ENCODE measurements around the gene MYO3B.
A peak's percentile ranks its signal among the peaks of the same experiment; 100 is the strongest.

Gene MYO3B

DNA sequence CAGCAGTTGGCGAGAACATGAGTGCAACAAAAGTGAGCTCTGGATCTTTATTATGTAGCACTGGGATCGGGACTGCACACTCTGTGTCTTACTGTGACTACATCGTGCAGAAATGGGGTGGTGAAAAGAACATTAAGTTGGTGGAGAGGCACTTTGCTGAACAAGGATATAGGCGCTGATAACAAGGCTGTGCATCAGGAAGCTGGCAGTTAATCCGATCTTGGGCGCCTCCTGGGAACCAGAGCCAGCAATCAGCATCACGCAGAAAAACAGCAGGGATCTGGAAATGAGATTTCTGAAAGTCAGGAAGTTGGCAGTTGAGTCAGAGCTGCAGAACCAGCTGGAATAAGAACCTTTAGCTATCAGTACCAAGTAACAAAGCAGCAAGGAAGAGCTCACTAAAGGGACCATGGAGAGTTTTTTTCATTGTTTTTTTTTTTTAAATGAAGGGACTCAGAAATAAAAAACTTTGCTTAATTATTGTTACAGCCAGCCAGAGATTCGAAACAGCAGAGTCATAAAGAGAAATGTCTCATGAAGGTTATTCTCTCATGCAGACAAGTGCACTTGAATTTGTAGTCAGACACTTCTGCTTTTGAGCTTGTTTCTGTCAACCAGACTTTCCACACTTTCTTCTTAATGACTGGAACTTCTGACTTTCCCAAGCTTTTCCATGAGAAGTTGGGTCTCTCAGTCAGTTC, 22.8 kb upstream of the MYO3B start:
- TF ChIP-seq RAD21 (IDR thresholded peaks at IDR 0.05; ENCODE audit: low read depth) (peak; percentile 3; the same call in 1 of the 2 replicates), NFIC (IDR thresholded peaks at IDR 0.05) (peak; percentile 26; the same call in 1 of the 2 replicates), TCF12 (IDR thresholded peaks at IDR 0.05; ENCODE audit: low read depth) (no peak)

DNA sequence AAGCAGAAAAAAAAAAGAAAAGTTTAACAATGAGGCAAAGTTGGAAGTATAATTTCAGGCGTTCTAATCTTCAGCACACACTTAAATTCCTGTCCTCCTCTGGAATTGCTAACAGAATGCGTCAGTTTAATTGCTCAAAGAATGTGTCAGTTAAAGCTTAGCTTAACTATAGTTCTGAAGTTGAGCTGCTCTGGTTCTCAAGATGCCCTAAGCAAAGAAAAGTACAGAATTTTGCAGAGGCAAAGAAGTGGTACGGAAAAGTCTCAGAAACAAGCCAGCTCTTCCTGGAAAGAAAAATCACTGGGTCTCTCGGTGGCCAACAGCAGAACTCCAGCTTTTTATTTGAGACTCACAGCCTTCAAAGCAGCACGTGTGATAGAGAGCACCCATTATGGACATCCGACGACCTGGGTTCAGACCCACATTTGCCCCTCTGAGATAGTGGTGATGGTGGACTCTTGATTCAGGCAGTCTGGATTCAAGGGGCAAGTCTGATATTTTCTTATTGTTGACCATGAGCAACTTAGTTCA, 22.2 kb upstream of the MYO3B start:
- TF ChIP-seq, protein P1, sequence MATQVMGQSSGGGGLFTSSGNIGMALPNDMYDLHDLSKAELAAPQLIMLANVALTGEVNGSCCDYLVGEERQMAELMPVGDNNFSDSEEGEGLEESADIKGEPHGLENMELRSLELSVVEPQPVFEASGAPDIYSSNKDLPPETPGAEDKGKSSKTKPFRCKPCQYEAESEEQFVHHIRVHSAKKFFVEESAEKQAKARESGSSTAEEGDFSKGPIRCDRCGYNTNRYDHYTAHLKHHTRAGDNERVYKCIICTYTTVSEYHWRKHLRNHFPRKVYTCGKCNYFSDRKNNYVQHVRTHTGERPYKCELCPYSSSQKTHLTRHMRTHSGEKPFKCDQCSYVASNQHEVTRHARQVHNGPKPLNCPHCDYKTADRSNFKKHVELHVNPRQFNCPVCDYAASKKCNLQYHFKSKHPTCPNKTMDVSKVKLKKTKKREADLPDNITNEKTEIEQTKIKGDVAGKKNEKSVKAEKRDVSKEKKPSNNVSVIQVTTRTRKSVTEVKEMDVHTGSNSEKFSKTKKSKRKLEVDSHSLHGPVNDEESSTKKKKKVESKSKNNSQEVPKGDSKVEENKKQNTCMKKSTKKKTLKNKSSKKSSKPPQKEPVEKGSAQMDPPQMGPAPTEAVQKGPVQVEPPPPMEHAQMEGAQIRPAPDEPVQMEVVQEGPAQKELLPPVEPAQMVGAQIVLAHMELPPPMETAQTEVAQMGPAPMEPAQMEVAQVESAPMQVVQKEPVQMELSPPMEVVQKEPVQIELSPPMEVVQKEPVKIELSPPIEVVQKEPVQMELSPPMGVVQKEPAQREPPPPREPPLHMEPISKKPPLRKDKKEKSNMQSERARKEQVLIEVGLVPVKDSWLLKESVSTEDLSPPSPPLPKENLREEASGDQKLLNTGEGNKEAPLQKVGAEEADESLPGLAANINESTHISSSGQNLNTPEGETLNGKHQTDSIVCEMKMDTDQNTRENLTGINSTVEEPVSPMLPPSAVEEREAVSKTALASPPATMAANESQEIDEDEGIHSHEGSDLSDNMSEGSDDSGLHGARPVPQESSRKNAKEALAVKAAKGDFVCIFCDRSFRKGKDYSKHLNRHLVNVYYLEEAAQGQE (IDR thresholded peaks at IDR 0.05; ENCODE audit: low read depth), result no peak
- TF ChIP-seq, protein P2, sequence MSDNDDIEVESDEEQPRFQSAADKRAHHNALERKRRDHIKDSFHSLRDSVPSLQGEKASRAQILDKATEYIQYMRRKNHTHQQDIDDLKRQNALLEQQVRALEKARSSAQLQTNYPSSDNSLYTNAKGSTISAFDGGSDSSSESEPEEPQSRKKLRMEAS (IDR thresholded peaks at IDR 0.05), result no peak
- TF ChIP-seq EGR1 (IDR thresholded peaks at IDR 0.05) (no peak), RAD21 (IDR thresholded peaks at IDR 0.05; ENCODE audit: low read depth) (no peak), CREB1 (IDR thresholded peaks at IDR 0.05; ENCODE audit: low read depth) (no peak)
- TF ChIP-seq, protein P3, sequence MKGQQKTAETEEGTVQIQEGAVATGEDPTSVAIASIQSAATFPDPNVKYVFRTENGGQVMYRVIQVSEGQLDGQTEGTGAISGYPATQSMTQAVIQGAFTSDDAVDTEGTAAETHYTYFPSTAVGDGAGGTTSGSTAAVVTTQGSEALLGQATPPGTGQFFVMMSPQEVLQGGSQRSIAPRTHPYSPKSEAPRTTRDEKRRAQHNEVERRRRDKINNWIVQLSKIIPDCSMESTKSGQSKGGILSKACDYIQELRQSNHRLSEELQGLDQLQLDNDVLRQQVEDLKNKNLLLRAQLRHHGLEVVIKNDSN (IDR thresholded peaks at IDR 0.05), result no peak

DNA sequence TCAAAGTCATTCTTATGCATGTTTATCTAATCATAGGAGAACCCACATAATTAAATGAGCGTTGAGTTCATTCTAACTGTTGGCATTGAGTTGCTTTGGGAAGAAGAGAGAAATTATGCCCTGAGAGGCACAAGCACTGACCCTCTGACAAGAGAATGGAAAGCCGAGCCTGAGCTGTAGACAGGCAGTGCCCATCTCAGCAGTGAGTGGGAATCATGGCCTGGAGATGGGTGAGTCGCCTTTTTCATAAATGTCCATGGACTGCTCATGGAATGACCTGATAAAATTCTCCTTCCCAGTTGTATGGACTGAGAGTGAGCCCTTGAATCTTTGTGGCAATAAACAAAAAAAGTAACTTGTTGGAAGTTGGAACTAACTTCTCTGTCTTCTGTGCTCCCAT, 21.4 kb upstream of the MYO3B start:
- TF ChIP-seq, protein P3 (IDR thresholded peaks at IDR 0.05), result no peak
- TF ChIP-seq YY1 (IDR thresholded peaks at IDR 0.05; ENCODE audit: low read depth) (no peak), EGR1 (IDR thresholded peaks at IDR 0.05) (no peak), CEBPB (IDR thresholded peaks at IDR 0.05) (no peak), EP300 (IDR thresholded peaks at IDR 0.05; ENCODE audit: borderline replicate concordance) (no peak), FOXM1 (IDR thresholded peaks at IDR 0.05; ENCODE audit: borderline replicate concordance, low read depth) (no peak), TCF12 (IDR thresholded peaks at IDR 0.05; ENCODE audit: low read depth) (no peak), NFIC (IDR thresholded peaks at IDR 0.05) (no peak), CREB1 (IDR thresholded peaks at IDR 0.05; ENCODE audit: low read depth) (no peak)

DNA sequence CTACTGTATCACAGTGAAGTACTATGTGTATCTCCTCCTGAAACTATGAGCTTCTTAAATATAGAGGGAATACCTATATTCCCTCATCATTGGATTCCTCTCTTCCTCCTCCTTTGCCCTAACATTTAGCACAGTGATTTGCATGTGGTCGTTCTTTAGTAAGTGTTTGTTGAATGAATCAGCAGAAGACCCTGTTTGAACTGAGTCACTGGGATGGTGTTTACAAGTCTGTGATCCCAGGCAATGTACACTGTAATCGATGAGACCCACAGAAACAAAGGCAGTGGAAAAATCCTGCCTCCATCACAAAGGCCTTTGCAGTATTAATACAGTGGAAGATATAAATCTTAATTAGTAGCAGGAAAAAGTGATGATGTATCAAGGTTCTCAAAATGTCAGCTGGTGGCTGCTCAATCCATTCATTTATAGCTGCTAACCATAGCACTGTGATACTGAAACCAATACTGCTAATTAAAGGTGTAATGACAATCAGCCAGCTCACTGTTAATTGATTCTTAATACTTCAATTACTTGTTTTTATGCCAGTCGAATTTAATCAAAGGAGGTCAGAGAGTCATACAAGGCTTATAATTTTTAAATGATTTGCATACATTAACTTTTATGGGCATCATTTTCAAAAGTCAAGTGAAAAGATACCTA, 20.8 kb upstream of the MYO3B start:
- no peak for TF ChIP-seq EGR1 (IDR thresholded peaks at IDR 0.05)
- TF ChIP-seq, protein P2 (IDR thresholded peaks at IDR 0.05), result no peak
- TF ChIP-seq NFIC (IDR thresholded peaks at IDR 0.05), result no peak
- TF ChIP-seq ZBTB7A (IDR thresholded peaks at IDR 0.05; ENCODE audit: low read depth), result no peak
- TF ChIP-seq CEBPB (IDR thresholded peaks at IDR 0.05), result no peak
- no peak for TF ChIP-seq TCF12 (IDR thresholded peaks at IDR 0.05; ENCODE audit: low read depth)
- no peak for TF ChIP-seq EP300 (IDR thresholded peaks at IDR 0.05; ENCODE audit: borderline replicate concordance)
- TF ChIP-seq, protein P1 (IDR thresholded peaks at IDR 0.05; ENCODE audit: low read depth), result no peak
- TF ChIP-seq RAD21 (IDR thresholded peaks at IDR 0.05; ENCODE audit: low read depth), result no peak
- no peak for TF ChIP-seq TAF1 (IDR thresholded peaks at IDR 0.05; ENCODE audit: low read depth)
- TF ChIP-seq YY1 (IDR thresholded peaks at IDR 0.05; ENCODE audit: low read depth), result no peak
- no peak for TF ChIP-seq TEAD4 (IDR thresholded peaks at IDR 0.05)
- TF ChIP-seq FOXM1 (IDR thresholded peaks at IDR 0.05; ENCODE audit: borderline replicate concordance, low read depth), result no peak
- TF ChIP-seq CREB1 (IDR thresholded peaks at IDR 0.05; ENCODE audit: low read depth), result no peak
- TF ChIP-seq, protein P3 (IDR thresholded peaks at IDR 0.05), result no peak

DNA sequence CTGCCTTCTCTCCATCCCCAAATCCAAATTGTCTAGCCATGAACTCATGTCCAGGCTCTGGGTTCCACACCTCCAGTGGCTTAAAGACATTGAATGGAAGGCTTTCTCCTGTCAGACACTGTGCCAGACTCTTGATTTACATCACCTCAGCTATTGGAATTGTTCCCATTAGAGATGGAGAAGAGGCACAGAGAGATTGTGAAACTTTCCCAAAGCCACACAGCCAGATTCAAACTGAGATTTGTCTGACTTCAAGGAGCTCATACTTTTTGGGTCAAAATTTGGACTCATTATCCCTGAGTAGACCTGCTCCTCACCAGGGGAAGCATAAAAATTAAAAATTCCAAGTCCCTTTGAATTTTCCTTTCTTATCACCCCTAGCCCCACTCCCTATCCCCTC, 18.9 kb upstream of the MYO3B start:
- TF ChIP-seq EP300 (IDR thresholded peaks at IDR 0.05; ENCODE audit: borderline replicate concordance) (no peak), TEAD4 (IDR thresholded peaks at IDR 0.05) (no peak), ZBTB7A (IDR thresholded peaks at IDR 0.05; ENCODE audit: low read depth) (no peak), RAD21 (IDR thresholded peaks at IDR 0.05; ENCODE audit: low read depth) (no peak), FOXM1 (IDR thresholded peaks at IDR 0.05; ENCODE audit: borderline replicate concordance, low read depth) (no peak), CEBPB (IDR thresholded peaks at IDR 0.05) (no peak), CREB1 (IDR thresholded peaks at IDR 0.05; ENCODE audit: low read depth) (no peak)
- TF ChIP-seq, protein P2 (IDR thresholded peaks at IDR 0.05), result no peak
- TF ChIP-seq, protein P1 (IDR thresholded peaks at IDR 0.05; ENCODE audit: low read depth), result no peak
- TF ChIP-seq, protein P3 (IDR thresholded peaks at IDR 0.05), result no peak
